ENCODE data around the gene PTPN14.

DNA sequence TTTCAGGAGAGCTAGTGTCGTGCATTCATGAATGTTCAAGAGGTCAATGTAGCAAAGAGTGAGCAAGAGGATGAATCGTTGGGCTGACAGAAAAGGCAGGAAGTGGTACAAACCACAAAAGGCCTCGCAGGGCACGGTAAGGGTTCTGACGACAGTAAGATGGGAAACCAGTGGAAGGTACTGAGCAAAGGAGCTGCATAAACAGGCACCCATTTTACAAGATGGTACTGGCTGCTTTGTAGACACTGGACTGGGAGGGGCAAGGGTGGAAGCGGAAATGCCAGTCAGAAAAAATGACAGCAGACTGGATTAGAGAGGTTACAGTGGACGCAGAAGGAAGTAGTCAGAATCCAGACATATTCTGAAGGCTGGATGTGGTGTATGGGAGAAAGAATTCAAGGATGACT lies 123.5 kb downstream of the PTPN14 start:
- TF ChIP-seq, protein P1, sequence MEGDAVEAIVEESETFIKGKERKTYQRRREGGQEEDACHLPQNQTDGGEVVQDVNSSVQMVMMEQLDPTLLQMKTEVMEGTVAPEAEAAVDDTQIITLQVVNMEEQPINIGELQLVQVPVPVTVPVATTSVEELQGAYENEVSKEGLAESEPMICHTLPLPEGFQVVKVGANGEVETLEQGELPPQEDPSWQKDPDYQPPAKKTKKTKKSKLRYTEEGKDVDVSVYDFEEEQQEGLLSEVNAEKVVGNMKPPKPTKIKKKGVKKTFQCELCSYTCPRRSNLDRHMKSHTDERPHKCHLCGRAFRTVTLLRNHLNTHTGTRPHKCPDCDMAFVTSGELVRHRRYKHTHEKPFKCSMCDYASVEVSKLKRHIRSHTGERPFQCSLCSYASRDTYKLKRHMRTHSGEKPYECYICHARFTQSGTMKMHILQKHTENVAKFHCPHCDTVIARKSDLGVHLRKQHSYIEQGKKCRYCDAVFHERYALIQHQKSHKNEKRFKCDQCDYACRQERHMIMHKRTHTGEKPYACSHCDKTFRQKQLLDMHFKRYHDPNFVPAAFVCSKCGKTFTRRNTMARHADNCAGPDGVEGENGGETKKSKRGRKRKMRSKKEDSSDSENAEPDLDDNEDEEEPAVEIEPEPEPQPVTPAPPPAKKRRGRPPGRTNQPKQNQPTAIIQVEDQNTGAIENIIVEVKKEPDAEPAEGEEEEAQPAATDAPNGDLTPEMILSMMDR (IDR thresholded peaks at IDR 0.05): no peak
- TF ChIP-seq, protein P2, sequence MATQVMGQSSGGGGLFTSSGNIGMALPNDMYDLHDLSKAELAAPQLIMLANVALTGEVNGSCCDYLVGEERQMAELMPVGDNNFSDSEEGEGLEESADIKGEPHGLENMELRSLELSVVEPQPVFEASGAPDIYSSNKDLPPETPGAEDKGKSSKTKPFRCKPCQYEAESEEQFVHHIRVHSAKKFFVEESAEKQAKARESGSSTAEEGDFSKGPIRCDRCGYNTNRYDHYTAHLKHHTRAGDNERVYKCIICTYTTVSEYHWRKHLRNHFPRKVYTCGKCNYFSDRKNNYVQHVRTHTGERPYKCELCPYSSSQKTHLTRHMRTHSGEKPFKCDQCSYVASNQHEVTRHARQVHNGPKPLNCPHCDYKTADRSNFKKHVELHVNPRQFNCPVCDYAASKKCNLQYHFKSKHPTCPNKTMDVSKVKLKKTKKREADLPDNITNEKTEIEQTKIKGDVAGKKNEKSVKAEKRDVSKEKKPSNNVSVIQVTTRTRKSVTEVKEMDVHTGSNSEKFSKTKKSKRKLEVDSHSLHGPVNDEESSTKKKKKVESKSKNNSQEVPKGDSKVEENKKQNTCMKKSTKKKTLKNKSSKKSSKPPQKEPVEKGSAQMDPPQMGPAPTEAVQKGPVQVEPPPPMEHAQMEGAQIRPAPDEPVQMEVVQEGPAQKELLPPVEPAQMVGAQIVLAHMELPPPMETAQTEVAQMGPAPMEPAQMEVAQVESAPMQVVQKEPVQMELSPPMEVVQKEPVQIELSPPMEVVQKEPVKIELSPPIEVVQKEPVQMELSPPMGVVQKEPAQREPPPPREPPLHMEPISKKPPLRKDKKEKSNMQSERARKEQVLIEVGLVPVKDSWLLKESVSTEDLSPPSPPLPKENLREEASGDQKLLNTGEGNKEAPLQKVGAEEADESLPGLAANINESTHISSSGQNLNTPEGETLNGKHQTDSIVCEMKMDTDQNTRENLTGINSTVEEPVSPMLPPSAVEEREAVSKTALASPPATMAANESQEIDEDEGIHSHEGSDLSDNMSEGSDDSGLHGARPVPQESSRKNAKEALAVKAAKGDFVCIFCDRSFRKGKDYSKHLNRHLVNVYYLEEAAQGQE (IDR thresholded peaks at IDR 0.05; ENCODE audit: insufficient read depth in 1 of 2, low read depth in 2 of 2, low read length in 1 of 2): no peak
- TF ChIP-seq POLR2AphosphoS5 (IDR thresholded peaks at IDR 0.05; ENCODE audit: low read depth, low read length) (no peak), SIN3A (IDR thresholded peaks at IDR 0.05; ENCODE audit: borderline replicate concordance, insufficient read depth, low read depth, low read length) (no peak)

All from Panc1 (cell line).